Hepatocyte (in vitro differentiated cells): ENCODE results near the gene FOXN3. TPM values are rescaled to one million over a fixed set of nuclear protein-coding genes. Genes with fewer than 3 reads are reported as not detected.
"Not testable (repeated sequence)": the region's sequence is repeated elsewhere in the genome, so short reads cannot be mapped to it uniquely, and the experiment has no call there.

Experiments
- DNase-seq: peaks from one replicate; pipeline ENCODE4 v3.0.0-alpha.2; 2016; ENCODE audit warnings: low spot score
- H2AFZ ChIP-seq: fragments of 200-600 bp; sonication (generic); 2 replicates; pipeline ENCODE4 v1.6.0; 2016; ENCODE audit warnings: antibody characterized with exemption, mild to moderate bottlenecking
- H3K27ac ChIP-seq: fragments of 200-600 bp; sonication (generic); 2 replicates; pipeline ENCODE4 v1.5.1; 2016; ENCODE audit warnings: mild to moderate bottlenecking
- H3K27me3 ChIP-seq: fragments of 200-600 bp; sonication (generic); 2 replicates; pipeline ENCODE4 v1.6.1; 2016
- H3K36me3 ChIP-seq: fragments of 200-600 bp; sonication (generic); replicated peaks from 2 replicates; pipeline ENCODE4 v1.5.1; 2016; ENCODE audit warnings: low read depth; ENCODE audit not compliant: insufficient read depth
- H3K4me1 ChIP-seq: fragments of 200-600 bp; sonication (generic); 2 replicates; pipeline ENCODE4 v1.5.1; 2016; ENCODE audit warnings: mild to moderate bottlenecking, moderate library complexity; ENCODE audit not compliant: insufficient read depth
- H3K4me2 ChIP-seq: fragments of 200-600 bp; sonication (generic); 2 replicates; pipeline ENCODE4 v1.6.0; 2016
- H3K4me3 ChIP-seq: fragments of 200-600 bp; sonication (generic); 2 replicates; pipeline ENCODE4 v1.5.1; 2016; ENCODE audit warnings: mild to moderate bottlenecking
- H3K79me2 ChIP-seq: fragments of 200-600 bp; sonication (generic); 2 replicates; pipeline ENCODE4 v1.6.0; 2017; ENCODE audit warnings: mild to moderate bottlenecking
- H3K9me2 ChIP-seq: fragments of 200-600 bp; sonication (generic); replicated peaks from 2 replicates; pipeline ENCODE4 v1.6.0; 2017; ENCODE audit warnings: mild to moderate bottlenecking; ENCODE audit not compliant: insufficient read depth
- H3K9me3 ChIP-seq: fragments of 200-600 bp; sonication (generic); 2 replicates; pipeline ENCODE4 v1.5.1; 2016; ENCODE audit warnings: low read depth, mild to moderate bottlenecking
- H4K20me1 ChIP-seq: fragments of 200-600 bp; sonication (generic); 2 replicates; pipeline ENCODE4 v1.6.0; 2016; ENCODE audit warnings: mild to moderate bottlenecking; ENCODE audit not compliant: insufficient read depth, poor library complexity, severe bottlenecking
- EZH2 ChIP-seq: fragments of 200-600 bp; sonication (generic); IDR thresholded peaks from 2 replicates; pipeline ENCODE4 v1.6.1; 2016; ENCODE audit warnings: antibody characterized with exemption, mild to moderate bottlenecking, borderline replicate concordance
- EZH2phosphoT487 ChIP-seq: fragments of 200-600 bp; sonication (generic); IDR thresholded peaks from one replicate; pipeline ENCODE4 v1.6.1; 2018; ENCODE audit warnings: antibody characterized with exemption, mild to moderate bottlenecking, low read depth, moderate library complexity; ENCODE audit not compliant: unreplicated experiment, severe bottlenecking
- WGBS: methylation state at CpG from one replicate; pipeline ENCODE4 v1.1.6; 2016; ENCODE audit warnings: low lambda C conversion rate; ENCODE audit errors: missing lambda C conversion rate; 5-methylcytosine and 5-hydroxymethylcytosine counted together
- polyA plus RNA-seq: library from polyadenylated mRNA; unstranded; fragments of >200 nt; fragmentation: Nextera tagmentation; extraction: Ambion mirVana; gene quantifications from 2 replicates; pipeline ENCODE4 v1.2.1, GENCODE V29; 2016
- total RNA-seq: library from RNA; depleted of rRNA; stranded (reverse); fragments of >200 nt; gene quantifications from 2 replicates; pipeline ENCODE4 v1.2.3, GENCODE V29; 2014
- TF ChIP-seq, protein P1 (sequence below): fragments of 200-600 bp; sonication (generic); IDR thresholded peaks from 2 replicates; pipeline ENCODE4 v1.5.1; 2016; ENCODE audit warnings: antibody characterized with exemption, mild to moderate bottlenecking; ENCODE audit not compliant: poor library complexity

The FOXN3 gene
- total and polyA plus RNA-seq, 2 experiments from 2014 or later: 42.2 to 47.6 TPM

DNA sequence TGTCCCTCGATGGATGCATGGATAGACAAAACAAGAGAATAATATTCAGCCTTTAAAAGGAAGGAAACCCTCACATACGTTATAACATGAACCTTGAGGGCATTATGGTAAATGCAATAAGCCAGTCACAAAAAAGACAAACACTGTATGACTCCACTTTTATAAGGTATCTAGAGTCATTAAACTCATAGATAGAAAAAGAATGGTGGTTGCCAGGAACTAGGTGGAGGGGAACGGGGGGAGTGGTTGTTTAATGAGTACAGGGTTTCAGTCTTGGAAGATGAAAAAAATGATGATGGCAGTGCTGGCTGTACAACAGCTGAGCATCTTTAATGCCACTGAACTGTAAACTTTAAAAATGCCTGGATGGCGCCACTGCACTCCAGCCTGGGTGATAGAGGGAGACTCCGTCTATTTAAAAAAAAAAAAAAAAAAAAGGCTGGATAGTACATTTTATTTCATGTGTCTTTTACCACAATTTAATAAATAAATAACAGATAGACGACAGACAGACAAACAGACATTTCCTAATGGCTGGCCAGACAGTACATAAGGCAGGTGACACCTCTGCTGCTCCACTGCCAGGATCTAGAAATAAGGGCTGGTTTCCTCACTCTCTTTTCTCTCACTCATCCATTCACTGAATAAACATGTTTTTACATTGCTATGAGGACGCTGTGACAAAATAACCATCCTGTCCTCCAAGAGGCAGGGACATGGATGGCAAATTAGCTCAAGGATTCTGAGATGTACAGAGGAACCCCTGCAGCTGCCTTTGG lies 118.8 kb downstream of the FOXN3 start:
- no peak overlapping the region for H3K4me3 ChIP-seq
- no peaks in the 10 kb centered on the region for H3K9me2 ChIP-seq
- H3K27ac ChIP-seq: no peak overlapping the region
- 57% methylated on average over 7 of the region's 7 CpGs for whole genome bisulfite sequencing
- no peak overlapping the region for H3K4me2 ChIP-seq
- peaks cover 9% of the 10 kb centered on the region for H3K4me1 ChIP-seq
- TF ChIP-seq, protein P1, sequence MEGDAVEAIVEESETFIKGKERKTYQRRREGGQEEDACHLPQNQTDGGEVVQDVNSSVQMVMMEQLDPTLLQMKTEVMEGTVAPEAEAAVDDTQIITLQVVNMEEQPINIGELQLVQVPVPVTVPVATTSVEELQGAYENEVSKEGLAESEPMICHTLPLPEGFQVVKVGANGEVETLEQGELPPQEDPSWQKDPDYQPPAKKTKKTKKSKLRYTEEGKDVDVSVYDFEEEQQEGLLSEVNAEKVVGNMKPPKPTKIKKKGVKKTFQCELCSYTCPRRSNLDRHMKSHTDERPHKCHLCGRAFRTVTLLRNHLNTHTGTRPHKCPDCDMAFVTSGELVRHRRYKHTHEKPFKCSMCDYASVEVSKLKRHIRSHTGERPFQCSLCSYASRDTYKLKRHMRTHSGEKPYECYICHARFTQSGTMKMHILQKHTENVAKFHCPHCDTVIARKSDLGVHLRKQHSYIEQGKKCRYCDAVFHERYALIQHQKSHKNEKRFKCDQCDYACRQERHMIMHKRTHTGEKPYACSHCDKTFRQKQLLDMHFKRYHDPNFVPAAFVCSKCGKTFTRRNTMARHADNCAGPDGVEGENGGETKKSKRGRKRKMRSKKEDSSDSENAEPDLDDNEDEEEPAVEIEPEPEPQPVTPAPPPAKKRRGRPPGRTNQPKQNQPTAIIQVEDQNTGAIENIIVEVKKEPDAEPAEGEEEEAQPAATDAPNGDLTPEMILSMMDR: no peak
- no peak for TF ChIP-seq EZH2
- no peak for TF ChIP-seq EZH2phosphoT487
- peaks cover 34% of the 10 kb centered on the region for H3K79me2 ChIP-seq
- no peaks in the 10 kb centered on the region for H3K27me3 ChIP-seq
- peak; percentile 23 for DNase-seq
- H3K36me3 ChIP-seq: no peaks in the 10 kb centered on the region
- H3K9me3 ChIP-seq: no peaks in the 10 kb centered on the region
- H2AFZ ChIP-seq: no peak overlapping the region
- peaks cover 4% of the 10 kb centered on the region for H4K20me1 ChIP-seq

DNA sequence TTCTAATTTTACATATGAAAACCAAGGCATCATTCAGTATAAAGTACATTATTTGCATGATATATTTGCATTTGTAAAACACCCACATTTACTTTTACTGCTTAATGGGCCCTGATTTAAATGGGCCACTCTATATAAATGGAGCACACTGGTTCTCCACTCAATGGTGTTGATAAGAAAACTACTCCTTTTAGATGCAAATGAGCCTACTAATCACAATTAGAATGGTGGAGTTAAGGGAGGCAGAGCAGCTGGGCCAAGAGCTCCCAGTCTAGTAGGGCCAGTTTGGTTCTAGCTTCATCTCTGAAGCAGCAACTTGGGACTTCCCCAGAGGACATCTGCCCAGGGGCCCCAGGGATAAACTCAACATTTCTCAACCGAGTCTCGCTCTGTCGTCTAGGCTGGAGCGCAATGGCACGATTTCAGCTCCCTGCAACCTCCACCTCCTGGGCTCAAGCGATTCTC lies 120.7 kb downstream of the FOXN3 start:
- Histone ChIP-seq H3K27ac (no peak overlapping the region), H3K36me3 (no peaks in the 10 kb centered on the region), H4K20me1 (peaks cover 4% of the 10 kb centered on the region), H3K79me2 (peaks cover 34% of the 10 kb centered on the region), H3K4me1 (no peaks in the 10 kb centered on the region), H3K27me3 (no peaks in the 10 kb centered on the region), H3K4me2 (no peak overlapping the region), H3K4me3 (no peak overlapping the region), H2AFZ (no peak overlapping the region), H3K9me2 (no peaks in the 10 kb centered on the region), H3K9me3 (no peaks in the 10 kb centered on the region)
- WGBS: 93% methylated on average over 6 of the region's 6 CpGs
- DNase-seq: no peak
- TF ChIP-seq EZH2phosphoT487 (no peak), EZH2 (no peak)
- TF ChIP-seq, protein P1: no peak

DNA sequence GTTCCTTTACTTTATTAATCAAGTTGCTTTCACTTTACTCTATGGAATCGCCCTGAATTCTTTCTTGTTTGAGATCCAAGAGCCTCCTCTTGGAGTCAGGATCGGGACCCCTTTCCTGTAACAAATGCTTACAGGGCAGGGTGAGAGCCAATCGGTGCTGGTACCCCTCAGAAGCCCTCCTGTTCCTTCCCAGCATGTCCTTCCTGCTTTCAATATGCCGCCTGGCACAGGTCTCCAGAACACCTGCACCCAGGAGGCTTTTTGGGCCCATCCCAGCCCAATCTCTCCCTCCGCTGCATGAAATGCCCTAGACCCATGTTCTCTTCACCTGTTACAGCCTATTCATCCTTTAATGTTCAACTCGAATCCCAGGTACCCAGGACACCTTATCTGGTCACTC lies 122.2 kb downstream of the FOXN3 start:
- H4K20me1 ChIP-seq: peaks cover 4% of the 10 kb centered on the region
- WGBS: 90% methylated on average over 6 of the region's 6 CpGs

DNA sequence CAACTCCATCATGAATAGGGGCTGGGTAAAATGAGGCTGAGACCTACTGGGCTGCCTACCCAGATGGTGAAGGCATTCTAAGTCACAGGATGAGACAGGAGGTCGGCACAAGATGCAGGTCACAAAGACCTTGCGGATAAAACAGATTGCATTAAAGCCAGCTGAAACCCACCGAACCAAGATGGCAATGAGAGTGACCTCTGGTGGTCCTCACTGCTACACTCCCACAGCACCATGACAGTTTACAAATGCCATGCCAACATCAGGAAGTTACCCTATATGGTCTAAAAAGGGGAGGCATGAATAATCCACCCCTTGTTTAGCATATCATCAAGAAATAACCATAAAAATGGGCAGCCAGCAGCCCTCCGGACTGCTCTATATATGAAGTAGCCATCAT lies 122.6 kb downstream of the FOXN3 start:
- not testable (repeated sequence) for H3K4me3 ChIP-seq, H3K27ac ChIP-seq, H3K27me3 ChIP-seq, H3K4me2 ChIP-seq, H4K20me1 ChIP-seq, H3K9me3 ChIP-seq, H3K9me2 ChIP-seq, H3K4me1 ChIP-seq, DNase-seq, H3K36me3 ChIP-seq, H2AFZ ChIP-seq
- H3K79me2 ChIP-seq: peaks cover 25% of the 10 kb centered on the region
- 92% methylated on average over 4 of the region's 4 CpGs for WGBS

More for the DNA sequence above, 122.2 kb downstream of the FOXN3 start:
- DNase-seq: no peak
- TF ChIP-seq EZH2phosphoT487: no peak
- TF ChIP-seq, protein P1: no peak
- TF ChIP-seq EZH2: no peak
- Histone ChIP-seq H3K9me2 (no peaks in the 10 kb centered on the region), H3K27me3 (no peaks in the 10 kb centered on the region), H3K4me1 (no peaks in the 10 kb centered on the region), H3K9me3 (no peaks in the 10 kb centered on the region), H3K27ac (no peak overlapping the region), H3K79me2 (peaks cover 24% of the 10 kb centered on the region), H2AFZ (no peak overlapping the region), H3K4me2 (no peak overlapping the region), H3K36me3 (no peaks in the 10 kb centered on the region), H3K4me3 (no peak overlapping the region)
